ENCODE results near the gene PRR14L.

The PRR14L gene

GRCh38 chr22:31646186-31647019 is 103.5 kb downstream of the PRR14L start:
- no peak for DNase-seq (ENCODE audit: low read depth in 1 of 2, low spot score in 1 of 2)

GRCh38 chr22:31639436-31640039 is 110.4 kb downstream of the PRR14L start:
- DNase-seq (ENCODE audit: low read depth in 1 of 2, low spot score in 1 of 2): no peak

GRCh38 chr22:31637891-31638618 is 111.9 kb downstream of the PRR14L start:
- no peak for DNase-seq (ENCODE audit: low read depth in 1 of 2, low spot score in 1 of 2)

GRCh38 chr22:31637447-31637890 is 112.5 kb downstream of the PRR14L start:
- no peak for DNase-seq (ENCODE audit: low read depth in 1 of 2, low spot score in 1 of 2)

DNA sequence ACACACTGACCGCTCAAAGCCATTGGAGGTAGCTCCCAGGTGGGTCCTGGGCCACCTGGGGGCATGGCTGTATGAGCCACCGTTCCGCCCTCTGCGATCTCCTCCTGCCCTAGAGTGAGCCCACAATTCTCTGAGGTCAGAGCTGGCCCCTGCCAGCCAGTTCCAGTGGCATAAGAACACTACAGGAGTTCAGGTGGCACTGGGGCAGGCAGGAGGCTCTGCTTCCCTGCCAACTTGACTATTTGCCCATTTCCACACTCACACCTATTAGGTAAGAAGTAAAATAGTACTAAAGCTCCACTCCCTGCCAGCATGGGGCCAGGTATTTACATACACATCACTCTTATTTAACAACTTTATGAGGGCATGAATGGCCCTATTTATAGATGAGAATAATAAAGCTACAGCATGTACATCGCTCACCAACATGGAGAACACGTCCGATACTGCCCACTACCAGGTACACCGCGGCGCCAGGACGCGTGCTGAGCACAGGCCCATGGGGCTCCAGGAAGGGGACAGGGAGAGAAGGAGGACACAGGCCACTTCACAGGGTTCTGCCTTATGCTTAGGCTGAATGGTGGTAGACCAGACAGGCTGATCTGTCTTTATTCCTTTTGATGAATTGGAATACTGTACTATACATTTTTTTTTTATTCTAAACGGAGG is 114.2 kb downstream of the PRR14L start:
- DNase-seq (ENCODE audit: low read depth in 1 of 2, low spot score in 1 of 2): no peak

GRCh38 chr22:31631436-31631835 is 118.5 kb downstream of the PRR14L start:
- DNase-seq (ENCODE audit: low read depth in 1 of 2, low spot score in 1 of 2): no peak
